Activated CD4-positive, alpha-beta T cell treated with anti-CD3 and anti-CD28 coated beads for 24 hours (primary cell): Measurements from ENCODE around the gene LRRC37A3.
A peak's percentile ranks its signal among the peaks of the same experiment; 100 is the strongest.
"Not testable (repeated sequence)": the region's sequence is repeated elsewhere in the genome, so short reads cannot be mapped to it uniquely, and the experiment has no call there.

Experiments
- DNase-seq, 2 donors: peaks; one replicate each; pipeline ENCODE4 v3.0.0-alpha.2; 2020; ENCODE audit warnings: low read depth in 2 of 2

LRRC37A3 gene

DNA sequence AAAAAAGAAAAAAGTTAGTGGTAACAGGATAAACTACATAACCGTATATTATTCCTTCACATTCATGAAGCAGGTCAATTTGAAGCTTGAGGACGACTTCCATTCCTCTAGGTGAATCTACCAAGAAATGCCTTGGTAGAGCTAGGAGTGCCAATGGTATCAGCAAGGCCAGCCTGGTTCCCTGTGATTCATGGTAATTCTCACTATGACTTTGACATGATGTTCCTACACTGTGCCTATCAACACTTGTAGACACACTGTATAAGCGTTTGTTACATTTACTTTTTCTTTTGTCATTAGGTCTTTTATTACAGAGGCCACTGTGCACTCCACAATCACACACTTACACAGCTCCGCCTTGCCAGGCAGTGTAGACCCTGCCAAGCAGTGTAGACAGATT lies 7.2 kb upstream of the LRRC37A3 start:
- DNase-seq = not testable (repeated sequence)

DNA sequence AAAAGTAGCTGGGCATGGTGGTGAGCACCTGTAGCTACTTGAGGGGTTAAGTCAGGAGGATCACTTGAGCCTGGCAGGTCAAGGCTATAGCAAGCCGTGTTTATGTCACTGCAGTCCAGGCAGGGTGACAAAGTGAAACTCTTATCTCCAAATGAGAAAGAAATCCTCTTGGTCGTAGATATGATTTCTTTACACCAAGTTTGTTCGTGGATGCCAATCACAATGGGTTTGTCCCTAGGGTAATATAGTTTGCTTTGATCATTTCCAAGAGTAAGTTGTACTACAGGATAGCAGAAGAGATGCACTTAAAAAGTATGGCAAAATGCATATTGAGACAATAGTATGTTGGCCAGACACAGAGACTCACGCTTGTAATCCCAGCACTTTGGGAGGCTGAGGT lies 6.0 kb upstream of the LRRC37A3 start:
- DNase-seq = not testable (repeated sequence)

DNA sequence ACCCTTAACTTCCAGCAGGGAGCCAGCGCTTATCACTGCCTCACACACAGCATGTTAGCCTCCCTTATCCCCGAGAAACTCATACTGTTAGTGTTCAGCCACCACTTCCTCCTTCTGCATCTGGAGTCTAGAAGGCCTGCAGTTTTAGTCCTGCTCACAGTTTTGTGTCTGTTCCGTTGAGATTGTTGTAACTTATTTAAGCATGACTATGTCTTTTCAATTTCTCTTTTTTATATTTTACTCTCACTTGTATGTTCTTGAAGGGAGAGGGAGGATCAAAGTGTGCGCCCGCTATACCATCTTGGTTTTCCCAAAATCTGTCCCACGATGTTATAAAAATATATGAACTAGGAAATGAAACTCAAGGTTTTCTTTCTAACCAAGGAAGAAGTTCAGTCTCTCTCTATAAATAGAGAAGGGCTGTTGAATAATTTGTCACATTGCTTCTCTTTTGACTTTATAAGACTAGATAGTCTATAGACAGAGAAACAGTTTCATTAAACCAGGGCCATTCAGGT lies 3.8 kb upstream of the LRRC37A3 start:
- not testable (repeated sequence) for DNase-seq

DNA sequence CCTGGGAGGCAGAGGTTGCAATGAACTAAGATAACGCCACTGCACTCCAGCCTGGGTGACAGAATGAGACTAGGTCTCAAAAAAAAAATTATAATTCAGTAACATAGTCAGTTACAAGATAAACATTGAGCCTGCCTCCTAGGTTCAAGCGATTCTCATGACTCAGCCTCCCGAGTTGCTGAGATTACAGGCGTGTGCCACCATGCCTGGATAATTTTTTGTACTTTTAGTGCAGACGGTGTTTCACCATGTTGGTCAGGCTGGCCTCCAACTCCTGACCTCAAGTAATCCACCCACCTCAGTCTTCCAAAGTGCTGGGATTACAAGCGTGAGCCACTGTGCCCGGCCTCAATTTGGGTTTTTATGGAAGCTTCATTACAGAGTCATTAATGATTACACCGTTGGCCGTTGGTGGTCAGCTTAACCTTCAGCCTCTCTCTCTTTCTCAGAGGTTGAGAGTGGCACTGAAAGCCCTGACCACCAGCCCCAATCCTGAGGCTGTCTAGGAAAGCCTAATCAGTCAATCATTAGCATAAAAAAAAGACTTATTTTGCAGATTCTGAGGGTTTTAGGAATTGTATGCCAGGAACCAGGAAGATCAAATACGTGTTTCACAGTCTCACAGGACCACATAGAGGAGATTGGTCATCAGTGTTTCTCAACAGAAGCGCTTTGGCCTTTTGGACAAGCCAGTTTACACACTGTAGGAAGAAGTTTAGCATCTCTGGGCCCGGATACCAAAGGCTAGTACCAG lies 1.3 kb upstream of the LRRC37A3 start:
- no peak for DNase-seq

DNA sequence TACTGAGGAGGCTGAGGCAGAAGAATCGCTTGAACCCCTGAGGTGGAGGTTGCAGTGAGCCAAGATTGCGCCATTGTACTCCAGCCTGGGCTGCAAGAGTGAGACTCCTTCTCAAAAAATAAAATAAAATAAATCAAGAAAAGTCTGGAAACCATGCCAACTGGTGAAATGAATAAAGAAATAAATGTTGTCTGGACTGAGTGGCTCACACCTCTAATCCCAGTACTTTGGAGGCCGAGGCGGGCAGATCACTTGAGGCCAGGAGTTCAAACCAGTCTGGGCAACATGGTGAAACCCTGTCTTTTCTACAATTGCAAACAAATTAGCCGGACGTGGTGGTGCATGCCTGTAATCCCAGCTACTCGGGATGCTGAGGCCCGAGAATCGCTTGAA lies 744 bp upstream of the LRRC37A3 start:
- DNase-seq = no peak

DNA sequence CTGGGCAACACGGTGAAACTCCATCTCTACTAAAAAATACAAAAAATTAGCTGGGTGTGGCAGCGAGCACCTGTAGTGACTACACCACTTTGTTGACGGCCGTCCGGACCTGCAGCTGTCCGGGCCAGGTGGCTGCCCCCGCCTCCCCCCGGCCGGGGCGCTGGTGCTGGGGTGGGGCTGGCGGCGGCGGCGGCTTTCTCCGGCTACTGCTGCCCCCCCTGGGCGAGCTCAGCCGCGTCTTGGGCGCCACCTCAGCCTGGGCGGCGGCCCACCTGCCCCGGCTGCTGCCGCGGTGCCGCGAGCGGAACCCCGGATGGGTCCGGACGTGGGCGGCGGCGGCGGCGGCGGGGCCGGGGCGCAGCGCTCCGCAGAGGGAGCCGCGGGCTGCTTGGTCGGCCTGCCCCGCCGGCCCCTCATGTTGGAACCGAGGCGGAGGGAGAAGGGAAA lies 413 bp downstream of the LRRC37A3 start:
- peak in 1 of 2 donors; percentile 25 for DNase-seq

DNA sequence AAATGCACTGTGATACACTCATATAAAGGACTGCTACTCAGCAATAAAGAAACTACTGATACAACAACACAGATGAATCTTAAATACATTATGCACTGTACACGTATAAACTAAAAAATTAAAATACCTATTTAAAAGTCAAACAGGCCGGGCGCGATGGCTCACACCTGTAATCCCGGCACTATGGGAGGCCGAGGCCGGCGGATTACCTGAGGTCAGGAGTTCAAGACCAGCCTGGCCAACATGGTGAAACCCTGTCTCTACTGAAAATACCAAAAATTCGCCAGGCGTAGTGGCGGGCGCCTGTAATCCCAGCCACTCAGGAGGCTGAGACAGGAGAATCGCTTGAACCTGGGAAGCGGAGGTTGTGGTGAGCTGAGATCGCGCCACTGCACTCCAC lies 1.7 kb downstream of the LRRC37A3 start:
- DNase-seq = not testable (repeated sequence)

DNA sequence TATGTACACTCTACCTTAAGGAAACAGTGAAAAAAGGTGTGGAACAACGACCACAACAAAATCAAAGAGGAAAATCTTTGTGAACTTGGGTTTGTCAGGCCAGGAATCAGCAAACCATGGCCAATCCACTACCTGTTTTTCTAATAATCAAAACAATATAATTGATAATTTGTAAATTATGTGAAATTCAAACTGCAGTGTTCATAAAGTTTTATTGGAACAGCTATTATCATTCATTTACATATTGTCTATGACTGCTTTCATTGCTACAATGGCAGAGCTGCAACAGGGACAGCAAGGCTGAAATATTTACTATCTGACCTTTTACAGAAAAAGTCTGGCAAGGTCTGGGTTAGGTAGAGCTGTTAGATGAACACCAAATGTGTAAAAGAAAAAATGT lies 4.0 kb downstream of the LRRC37A3 start:
- not testable (repeated sequence) for DNase-seq

DNA sequence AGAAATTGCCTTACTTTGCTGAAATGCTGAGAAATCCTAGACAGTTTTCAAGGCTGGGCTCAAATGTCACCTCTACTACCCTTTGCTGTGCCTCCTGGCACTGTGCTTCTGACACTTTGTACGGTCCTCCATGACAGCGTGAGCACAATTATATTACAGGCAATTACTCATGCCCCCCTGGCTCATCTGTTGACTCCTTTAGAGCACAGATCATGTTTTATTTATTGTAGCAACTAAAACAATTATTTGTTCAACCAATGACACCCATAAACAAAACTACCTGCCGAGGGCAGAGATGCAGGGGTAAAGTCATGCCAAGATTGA lies 9.1 kb downstream of the LRRC37A3 start:
- not testable (repeated sequence) for DNase-seq

DNA sequence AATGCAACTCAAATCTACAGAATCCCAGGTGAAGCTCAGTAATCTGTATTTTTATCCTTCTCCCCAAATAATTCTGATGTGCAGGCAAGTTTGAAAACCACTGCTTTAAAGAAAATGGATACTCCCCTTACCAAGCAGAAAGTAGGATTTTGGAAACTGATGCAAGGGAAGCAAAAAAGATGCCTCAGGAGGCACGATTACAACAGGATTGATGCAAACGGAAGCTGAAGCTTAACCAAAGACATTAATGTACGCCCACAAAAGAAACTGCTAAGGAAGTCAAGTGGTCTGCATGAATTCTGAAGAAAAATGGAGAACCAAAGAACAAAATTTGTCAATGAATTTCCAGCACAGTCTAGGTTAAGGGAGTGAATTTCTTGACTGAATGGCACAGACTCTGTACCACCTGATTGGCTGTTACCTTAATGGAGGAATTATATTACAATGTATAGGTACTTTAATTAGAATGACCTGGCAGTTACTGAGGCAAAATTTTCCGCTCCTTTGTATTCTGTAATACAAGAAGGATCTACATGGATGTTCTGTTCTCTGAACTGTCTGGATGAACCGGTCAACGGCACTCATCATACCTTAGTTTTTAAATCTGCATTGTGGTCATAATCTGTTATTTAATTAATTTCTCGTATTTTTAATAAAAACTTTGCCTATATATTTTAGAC lies 9.6 kb downstream of the LRRC37A3 start:
- DNase-seq = not testable (repeated sequence)

DNA sequence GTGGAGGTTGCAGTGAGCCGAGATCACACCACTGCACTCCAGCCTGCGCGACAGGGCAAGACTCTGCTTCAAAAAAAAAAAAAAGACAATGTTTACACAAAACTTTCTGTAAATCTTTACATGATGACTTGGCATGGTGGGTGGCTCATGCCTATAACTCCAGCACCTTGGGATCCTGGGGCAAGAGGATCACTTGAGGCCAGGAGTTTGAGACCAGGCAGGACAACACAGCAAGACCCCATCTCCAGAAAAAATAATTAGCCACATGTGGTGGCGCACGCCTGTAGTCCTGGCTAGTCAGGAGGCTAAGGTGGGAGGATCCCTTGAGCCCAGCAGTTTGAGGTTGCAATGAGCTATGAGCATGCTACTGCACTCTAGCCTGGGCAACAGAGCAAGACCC lies 15.2 kb downstream of the LRRC37A3 start:
- not testable (repeated sequence) for DNase-seq

DNA sequence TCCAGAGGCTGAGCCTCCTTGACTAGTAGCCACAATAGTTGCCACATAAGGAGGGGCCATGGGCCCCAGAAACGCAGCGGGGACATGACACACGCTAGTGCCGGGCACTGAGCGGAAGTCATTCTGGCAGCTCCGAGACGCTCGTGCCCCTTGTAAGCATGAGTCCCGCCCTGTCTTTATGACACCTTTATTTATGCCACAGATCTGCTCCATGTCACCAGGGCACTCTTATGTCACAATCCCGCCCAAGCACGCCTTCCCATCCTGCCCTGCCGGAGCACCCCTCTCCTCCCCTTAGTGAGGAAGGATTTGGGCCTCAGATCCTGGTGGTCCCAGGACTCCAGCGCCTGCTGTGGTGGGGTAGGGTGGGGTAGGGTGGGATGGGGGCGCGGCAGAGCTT lies 22.1 kb downstream of the LRRC37A3 start:
- DNase-seq = not testable (repeated sequence)

DNA sequence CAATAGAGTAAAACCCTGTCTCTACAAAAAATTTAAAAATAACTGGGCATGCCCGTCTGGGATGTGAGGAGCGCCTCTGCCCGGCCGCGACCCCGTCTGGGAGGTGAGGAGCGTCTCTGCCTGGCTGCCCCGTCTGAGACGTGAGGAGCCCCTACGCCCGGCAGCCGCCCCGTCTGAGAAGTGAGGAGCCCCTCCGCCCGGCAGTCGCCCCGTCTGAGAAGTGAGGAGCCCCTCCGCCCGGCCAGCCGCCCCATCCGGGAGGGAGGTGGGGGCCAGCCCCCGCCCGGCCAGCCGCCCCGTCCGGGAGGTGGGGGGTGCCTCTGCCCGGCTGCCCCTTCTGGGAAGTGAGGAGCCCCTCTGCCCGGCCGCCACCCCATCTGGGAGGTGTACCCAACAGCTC lies 45.1 kb downstream of the LRRC37A3 start:
- not testable (repeated sequence) for DNase-seq

DNA sequence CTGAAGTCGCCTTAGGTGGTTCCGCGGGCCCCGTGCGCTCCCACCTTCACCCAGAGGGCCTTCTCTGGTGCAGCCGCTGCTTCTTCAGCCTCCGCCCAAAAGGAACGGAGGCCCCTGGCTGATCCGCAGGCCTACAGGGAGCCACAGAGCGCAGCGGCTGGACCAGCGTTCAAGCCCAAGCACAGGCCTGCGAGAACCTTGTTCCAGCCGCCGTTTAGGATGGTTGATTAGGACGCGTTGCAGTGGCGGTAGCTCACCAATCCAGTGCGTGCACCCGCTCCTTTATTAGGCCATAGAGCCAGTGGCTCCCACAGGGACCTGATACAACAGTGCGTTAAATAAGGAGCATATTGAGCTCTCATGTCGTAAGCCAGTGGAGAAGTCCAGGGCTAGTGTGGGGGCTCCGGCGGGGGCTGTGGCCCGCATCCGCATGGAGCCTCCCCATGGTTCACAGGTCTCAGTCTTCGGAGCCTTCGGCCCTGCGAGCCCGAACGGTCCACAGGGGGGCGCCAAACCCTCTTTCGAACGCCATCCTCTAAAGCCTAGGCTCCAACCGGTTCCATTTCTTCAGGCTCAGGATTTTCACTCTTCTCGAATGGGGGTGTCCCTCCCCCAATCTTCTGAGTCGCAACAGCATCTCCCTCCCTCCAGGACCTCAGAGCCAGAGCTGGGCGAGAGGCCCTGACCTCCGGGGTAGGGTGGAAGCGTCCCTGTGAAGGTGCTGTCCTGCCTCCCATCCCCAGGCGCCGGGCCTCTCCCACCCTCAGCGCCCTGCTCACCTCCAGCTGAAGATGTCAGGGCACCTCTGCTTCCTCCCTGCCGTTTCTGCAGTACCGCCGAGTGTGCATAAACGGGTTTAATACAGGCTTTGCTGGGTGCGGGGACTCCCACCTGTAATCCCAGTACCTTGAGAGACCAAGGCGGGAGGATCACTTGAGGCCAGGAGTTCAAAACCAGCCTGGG lies 71.5 kb downstream of the LRRC37A3 start:
- peak; percentile 74 for DNase-seq

DNA sequence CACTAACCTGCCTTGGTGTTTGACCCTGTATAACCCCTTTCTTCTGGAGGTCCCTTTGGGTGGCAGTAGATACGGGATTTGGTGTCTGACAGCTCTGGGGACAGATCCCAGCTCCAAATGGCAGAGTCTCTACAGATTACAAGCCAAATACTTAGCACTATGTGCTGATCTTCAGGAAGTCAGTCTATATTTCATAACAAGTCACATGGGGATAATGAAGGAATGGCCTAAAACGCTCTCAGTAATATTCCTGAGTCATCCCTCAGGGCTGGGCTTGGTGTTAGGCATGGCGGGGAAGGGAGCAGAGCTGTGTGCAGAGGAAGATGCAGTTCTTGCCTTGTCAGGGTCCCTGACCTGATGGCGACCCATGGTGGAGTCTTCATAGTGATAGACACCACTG lies 72.4 kb downstream of the LRRC37A3 start:
- not testable (repeated sequence) for DNase-seq

DNA sequence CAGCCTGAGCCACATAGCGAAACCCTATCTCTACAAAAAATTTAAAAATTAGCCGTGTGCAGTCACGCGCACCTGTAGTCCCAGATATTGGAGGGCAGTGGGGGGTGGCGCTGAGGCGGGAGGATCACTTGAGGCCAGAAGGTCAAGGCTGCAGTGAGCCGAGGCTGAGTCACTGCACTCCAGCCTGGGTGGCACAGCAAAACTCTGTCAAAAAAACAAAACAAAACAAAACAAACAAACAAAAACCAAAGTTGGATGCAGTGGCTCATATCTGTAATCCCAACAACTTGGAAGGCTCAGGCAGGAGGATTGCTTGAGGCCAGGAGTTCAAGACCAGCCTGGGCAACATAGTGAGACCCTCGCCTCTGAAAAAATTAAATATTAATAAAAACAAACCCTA lies 75.4 kb downstream of the LRRC37A3 start:
- DNase-seq = not testable (repeated sequence)

DNA sequence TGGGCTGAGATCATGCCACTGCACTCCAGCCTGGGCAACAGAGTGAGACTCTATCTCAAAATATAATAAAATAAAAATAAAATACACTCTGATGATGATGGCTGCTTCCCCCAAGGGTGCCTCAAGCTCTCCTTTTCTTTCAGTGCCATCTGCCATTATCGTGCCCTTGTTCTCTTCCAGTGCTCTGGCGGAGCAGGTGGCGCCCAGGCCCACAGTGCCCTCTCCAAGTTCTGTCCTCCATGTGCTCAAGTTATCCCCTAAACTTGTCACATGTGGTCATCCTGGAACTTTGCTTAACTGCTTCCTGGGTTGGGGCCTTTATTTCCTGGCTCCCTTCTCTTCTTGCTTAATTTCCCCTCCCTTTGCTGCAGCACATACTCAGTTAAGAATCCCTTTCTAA lies 76.4 kb downstream of the LRRC37A3 start:
- DNase-seq = not testable (repeated sequence)

DNA sequence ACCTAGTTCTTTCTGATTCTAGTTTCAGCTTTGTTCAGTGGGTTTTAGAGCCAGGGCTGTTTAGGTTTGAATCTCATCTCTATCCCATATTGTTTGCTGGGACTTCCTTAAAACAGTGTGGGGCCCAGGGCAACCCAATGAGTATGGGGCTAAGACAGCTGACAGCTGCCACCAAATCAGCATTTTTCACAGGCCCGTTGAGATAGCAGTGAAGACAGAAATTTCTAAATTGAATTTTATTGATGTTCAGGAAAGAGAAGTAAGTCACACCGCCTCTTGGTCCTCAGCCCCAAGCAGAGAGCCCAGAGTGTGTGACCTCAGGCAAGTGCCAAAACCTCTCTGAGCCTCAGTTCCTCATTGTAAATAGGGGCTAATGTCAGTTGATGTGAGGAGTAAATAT lies 78.3 kb downstream of the LRRC37A3 start:
- not testable (repeated sequence) for DNase-seq

DNA sequence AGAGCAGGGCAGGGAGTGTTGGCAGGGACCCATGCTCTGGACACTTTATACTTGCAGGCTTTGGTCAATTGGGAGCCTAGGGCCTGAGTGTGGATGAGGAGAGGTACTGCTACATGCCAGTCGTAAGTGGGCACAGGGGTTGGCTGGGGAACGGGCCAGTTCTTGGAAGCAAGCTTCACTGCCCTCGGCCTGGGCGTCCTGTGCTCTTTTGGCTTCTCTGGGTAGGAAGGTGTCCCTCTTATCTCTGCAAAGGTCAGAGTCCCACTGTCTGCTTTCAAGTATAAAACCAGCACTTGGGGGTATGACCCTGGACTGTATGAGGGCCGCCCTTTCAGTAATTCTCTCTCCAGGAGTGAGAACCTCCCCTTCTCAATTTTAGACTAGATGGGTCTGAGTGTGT lies 80.8 kb downstream of the LRRC37A3 start:
- not testable (repeated sequence) for DNase-seq

DNA sequence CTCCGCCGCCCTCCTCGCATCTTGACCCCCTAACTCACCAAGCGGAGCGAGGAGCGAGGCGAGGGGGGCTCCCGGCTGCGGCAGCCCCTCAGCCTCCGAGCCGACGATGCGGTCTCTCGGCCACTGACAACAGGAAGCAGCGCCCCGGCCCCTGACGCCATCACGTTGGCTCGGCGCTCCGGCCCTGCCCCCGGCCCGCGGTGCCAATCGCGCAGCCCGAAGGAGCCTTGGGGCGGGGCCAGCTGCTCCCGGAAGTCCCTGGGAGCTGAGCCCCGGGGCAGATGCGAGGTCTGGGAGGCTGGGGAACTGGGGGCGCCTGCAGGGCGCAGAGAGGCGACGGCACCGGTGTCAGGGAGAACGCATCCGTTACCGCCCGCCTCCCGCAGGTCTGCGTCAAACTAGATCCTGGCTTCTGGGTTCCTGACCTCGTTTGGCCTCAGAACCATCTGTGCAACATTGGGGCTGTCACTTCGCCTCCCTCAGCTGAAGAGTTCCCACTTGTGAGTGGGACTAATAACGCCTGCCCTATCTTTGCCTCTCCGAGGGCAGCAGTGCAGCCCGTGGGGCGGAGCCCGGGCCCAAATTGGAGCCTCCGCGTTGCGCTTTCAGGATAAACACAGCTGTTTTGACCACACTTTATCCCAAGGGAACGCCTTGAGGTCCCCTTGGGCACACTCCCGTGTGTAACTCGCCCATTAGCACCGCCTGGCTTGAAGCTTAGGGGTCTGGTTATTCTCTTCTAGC lies 82.1 kb downstream of the LRRC37A3 start:
- peak; percentile 67 to 75 for DNase-seq

DNA sequence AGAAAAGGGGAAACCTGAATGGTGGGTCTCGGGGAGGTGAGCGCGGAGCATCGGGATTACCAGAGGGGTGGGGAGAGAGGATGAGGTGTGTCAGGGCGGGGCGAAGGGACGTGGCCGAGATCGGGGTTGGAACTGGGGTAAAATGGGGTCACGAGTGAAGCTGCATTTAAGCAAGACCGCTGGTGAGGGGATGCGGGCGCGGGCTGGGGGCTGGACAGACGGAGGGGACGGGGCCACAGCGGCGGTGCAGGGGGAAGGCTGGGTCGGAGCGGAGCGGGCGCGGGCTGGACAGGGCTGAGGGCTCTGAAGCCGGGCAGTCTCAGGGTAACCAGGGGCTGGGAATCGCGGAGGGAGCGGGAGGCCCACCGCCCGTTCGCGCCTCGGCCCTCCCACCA lies 82.7 kb downstream of the LRRC37A3 start:
- DNase-seq = not testable (repeated sequence)
